Cardiac fibroblast (primary cell): Measurements from ENCODE around the gene DNAJB13.
"Not testable (repeated sequence)": the region's sequence is repeated elsewhere in the genome, so short reads cannot be mapped to it uniquely, and the experiment has no call there.

Experiments used
- DNase-seq, 2 donors: peaks; one replicate each; pipeline versions ENCODE4 v3.0.0 to v3.0.0-alpha.2; 2010; ENCODE audit warnings: low read depth in 2 of 2
- H3K4me3 ChIP-seq, 2 donors: replicated peaks in 1 of 2; 1 replicate in 1 of 2; 2 replicates in 1 of 2; pipeline ENCODE4 v1.5.1; 2011; ENCODE audit warnings: low read depth in 2 of 2, low read length in 2 of 2, mild to moderate bottlenecking in 2 of 2, moderate library complexity in 1 of 2
- TF ChIP-seq, protein P1 (sequence below): IDR thresholded peaks from one replicate; pipeline ENCODE4 v1.5.1; 2011; ENCODE audit warnings: low read depth, mild to moderate bottlenecking, low read length, inconsistent platforms

Gene DNAJB13

DNA sequence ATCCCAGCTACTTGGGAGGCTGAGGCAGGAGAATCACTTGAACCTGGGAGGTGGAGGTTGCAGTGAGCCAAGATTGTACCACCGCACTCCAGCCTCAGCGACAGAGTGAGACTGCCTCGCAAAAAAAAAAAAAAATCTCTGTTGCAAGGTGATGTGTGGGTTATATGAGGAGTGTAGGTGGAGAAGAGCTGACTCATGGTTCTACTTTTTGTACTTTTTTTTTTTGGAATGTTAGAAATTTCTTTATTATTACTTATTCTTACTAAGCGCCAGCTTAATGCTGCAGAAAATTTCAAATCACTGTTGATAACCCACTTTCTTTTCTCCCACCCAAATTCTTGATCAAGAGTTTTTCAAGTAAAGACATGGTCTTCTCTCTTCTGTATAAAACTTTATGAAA, 29.6 kb upstream of the DNAJB13 start:
- DNase-seq: no peak
- no peak overlapping the region for H3K4me3 ChIP-seq
- TF ChIP-seq, protein P1, sequence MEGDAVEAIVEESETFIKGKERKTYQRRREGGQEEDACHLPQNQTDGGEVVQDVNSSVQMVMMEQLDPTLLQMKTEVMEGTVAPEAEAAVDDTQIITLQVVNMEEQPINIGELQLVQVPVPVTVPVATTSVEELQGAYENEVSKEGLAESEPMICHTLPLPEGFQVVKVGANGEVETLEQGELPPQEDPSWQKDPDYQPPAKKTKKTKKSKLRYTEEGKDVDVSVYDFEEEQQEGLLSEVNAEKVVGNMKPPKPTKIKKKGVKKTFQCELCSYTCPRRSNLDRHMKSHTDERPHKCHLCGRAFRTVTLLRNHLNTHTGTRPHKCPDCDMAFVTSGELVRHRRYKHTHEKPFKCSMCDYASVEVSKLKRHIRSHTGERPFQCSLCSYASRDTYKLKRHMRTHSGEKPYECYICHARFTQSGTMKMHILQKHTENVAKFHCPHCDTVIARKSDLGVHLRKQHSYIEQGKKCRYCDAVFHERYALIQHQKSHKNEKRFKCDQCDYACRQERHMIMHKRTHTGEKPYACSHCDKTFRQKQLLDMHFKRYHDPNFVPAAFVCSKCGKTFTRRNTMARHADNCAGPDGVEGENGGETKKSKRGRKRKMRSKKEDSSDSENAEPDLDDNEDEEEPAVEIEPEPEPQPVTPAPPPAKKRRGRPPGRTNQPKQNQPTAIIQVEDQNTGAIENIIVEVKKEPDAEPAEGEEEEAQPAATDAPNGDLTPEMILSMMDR: no peak

- TF ChIP-seq, protein P1: no peak
- no peak for DNase-seq
- no peak overlapping the region for H3K4me3 ChIP-seq
Measured at GRCh38 chr11:73929388-73929787, 21.4 kb upstream of the DNAJB13 start.

GRCh38 chr11:73931039-73931645, 19.7 kb upstream of the DNAJB13 start:
- peak; percentile 89 to 90 for DNase-seq
- H3K4me3 ChIP-seq: no peak overlapping the region
- TF ChIP-seq, protein P1: peak; percentile 45

- TF ChIP-seq, protein P1: no peak
- no peak for DNase-seq
- no peak overlapping the region for H3K4me3 ChIP-seq
Measured at GRCh38 chr11:73931951-73932350, 18.9 kb upstream of the DNAJB13 start.

DNA sequence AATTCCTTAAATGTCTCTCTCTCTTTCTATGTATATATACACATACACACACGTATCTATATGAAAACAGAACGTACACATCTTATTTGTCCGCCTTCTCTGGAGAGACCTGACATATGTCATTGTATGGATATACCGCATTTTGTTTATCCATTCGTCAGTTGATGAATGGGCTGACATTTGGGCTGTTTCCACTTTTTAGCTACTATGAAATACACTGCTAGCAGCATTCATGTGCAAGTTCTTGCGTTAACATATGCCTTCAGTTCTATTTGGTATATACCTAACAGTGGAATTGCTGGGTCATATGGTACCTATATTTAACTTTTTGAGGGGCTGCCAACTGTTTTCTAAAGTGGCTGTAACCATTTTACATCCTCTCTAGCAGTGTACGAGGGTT, 18.0 kb upstream of the DNAJB13 start:
- H3K4me3 ChIP-seq: no peak overlapping the region
- TF ChIP-seq, protein P1: no peak
- no peak for DNase-seq

DNA sequence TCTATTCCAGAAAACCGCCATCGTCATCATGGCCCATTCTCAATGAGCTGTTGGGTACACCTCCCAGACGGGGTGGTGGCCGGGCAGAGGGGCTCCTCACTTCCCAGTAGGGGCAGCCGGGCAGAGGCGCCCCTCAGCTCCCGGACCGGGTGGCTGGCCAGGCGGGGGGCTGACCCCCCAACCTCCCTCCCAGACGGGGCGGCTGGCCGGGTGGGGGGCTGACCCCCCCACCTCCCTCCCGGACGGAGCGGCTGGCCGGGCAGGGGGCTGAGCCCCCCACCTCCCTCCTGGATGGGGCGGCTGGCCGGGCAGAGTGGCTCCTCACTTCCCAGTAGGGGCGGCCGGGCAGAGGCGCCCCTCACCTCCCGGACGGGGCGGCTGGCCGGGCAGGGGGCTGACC, 14.8 kb upstream of the DNAJB13 start:
- not testable (repeated sequence) for H3K4me3 ChIP-seq, DNase-seq

- H3K4me3 ChIP-seq: no peak overlapping the region
- TF ChIP-seq, protein P1: no peak
- peak in 1 of 2 donors; percentile 20 for DNase-seq
Measured at GRCh38 chr11:73939096-73939495, 11.7 kb upstream of the DNAJB13 start.
